ENCODE data around the gene FCRL5.

FCRL5 gene

GRCh38 chr1:157539568-157539967 lies 12.7 kb downstream of the FCRL5 start:
- Histone ChIP-seq H3K4me1 (ENCODE audit: control insufficient read depth, insufficient read depth, low read length, poor library complexity, severe bottlenecking) (no peaks in the 10 kb centered on the region), H3K9me3 (ENCODE audit: control insufficient read depth, low read length) (no peaks in the 10 kb centered on the region), H3K27ac (ENCODE audit: insufficient read depth, low read length, poor library complexity, severe bottlenecking) (no peak overlapping the region), H3K36me3 (ENCODE audit: control insufficient read depth, insufficient read depth, low read length) (no peaks in the 10 kb centered on the region), H3K4me3 (ENCODE audit: insufficient read depth, low read depth, low read length, poor library complexity, severe bottlenecking) (no peak overlapping the region), H3K27me3 (replicated peaks; ENCODE audit: control insufficient read depth, insufficient read depth, low read length, poor library complexity, severe bottlenecking) (no peaks in the 10 kb centered on the region)
- no peak for DNase-seq

GRCh38 chr1:157532569-157532968 lies 19.7 kb downstream of the FCRL5 start:
- no peaks in the 10 kb centered on the region for H3K9me3 ChIP-seq (ENCODE audit: control insufficient read depth, low read length)
- H3K27me3 ChIP-seq (replicated peaks; ENCODE audit: control insufficient read depth, insufficient read depth, low read length, poor library complexity, severe bottlenecking), result no peaks in the 10 kb centered on the region
- H3K4me1 ChIP-seq (ENCODE audit: control insufficient read depth, insufficient read depth, low read length, poor library complexity, severe bottlenecking), result no peaks in the 10 kb centered on the region
- no peak for DNase-seq
- H3K4me3 ChIP-seq (ENCODE audit: insufficient read depth, low read depth, low read length, poor library complexity, severe bottlenecking), result no peak overlapping the region
- H3K36me3 ChIP-seq (ENCODE audit: control insufficient read depth, insufficient read depth, low read length), result no peaks in the 10 kb centered on the region
- H3K27ac ChIP-seq (ENCODE audit: insufficient read depth, low read length, poor library complexity, severe bottlenecking), result no peak overlapping the region

- Histone ChIP-seq H3K36me3 (ENCODE audit: control insufficient read depth, insufficient read depth, low read length) (no peaks in the 10 kb centered on the region), H3K27ac (ENCODE audit: insufficient read depth, low read length, poor library complexity, severe bottlenecking) (no peak overlapping the region), H3K9me3 (ENCODE audit: control insufficient read depth, low read length) (no peaks in the 10 kb centered on the region), H3K4me1 (ENCODE audit: control insufficient read depth, insufficient read depth, low read length, poor library complexity, severe bottlenecking) (no peaks in the 10 kb centered on the region), H3K27me3 (replicated peaks; ENCODE audit: control insufficient read depth, insufficient read depth, low read length, poor library complexity, severe bottlenecking) (no peaks in the 10 kb centered on the region), H3K4me3 (ENCODE audit: insufficient read depth, low read depth, low read length, poor library complexity, severe bottlenecking) (no peak overlapping the region)
- no peak for DNase-seq
These were observed 28.4 kb downstream of the FCRL5 start for GRCh38 chr1:157523774-157524493.

- Histone ChIP-seq H3K4me3 (ENCODE audit: insufficient read depth, low read depth, low read length, poor library complexity, severe bottlenecking) (no peak overlapping the region), H3K36me3 (ENCODE audit: control insufficient read depth, insufficient read depth, low read length) (no peaks in the 10 kb centered on the region), H3K4me1 (ENCODE audit: control insufficient read depth, insufficient read depth, low read length, poor library complexity, severe bottlenecking) (no peaks in the 10 kb centered on the region), H3K9me3 (ENCODE audit: control insufficient read depth, low read length) (no peaks in the 10 kb centered on the region), H3K27ac (ENCODE audit: insufficient read depth, low read length, poor library complexity, severe bottlenecking) (no peak overlapping the region), H3K27me3 (replicated peaks; ENCODE audit: control insufficient read depth, insufficient read depth, low read length, poor library complexity, severe bottlenecking) (no peaks in the 10 kb centered on the region)
- no peak for DNase-seq
These were observed 31.3 kb downstream of the FCRL5 start for GRCh38 chr1:157521056-157521455.

GRCh38 chr1:157520386-157520935 lies 31.9 kb downstream of the FCRL5 start:
- H3K27me3 ChIP-seq (replicated peaks; ENCODE audit: control insufficient read depth, insufficient read depth, low read length, poor library complexity, severe bottlenecking), result no peaks in the 10 kb centered on the region
- H3K4me1 ChIP-seq (ENCODE audit: control insufficient read depth, insufficient read depth, low read length, poor library complexity, severe bottlenecking), result no peaks in the 10 kb centered on the region
- no peak for DNase-seq
- H3K27ac ChIP-seq (ENCODE audit: insufficient read depth, low read length, poor library complexity, severe bottlenecking), result no peak overlapping the region
- no peaks in the 10 kb centered on the region for H3K36me3 ChIP-seq (ENCODE audit: control insufficient read depth, insufficient read depth, low read length)
- no peak overlapping the region for H3K4me3 ChIP-seq (ENCODE audit: insufficient read depth, low read depth, low read length, poor library complexity, severe bottlenecking)
- H3K9me3 ChIP-seq (ENCODE audit: control insufficient read depth, low read length), result no peaks in the 10 kb centered on the region

GRCh38 chr1:157519451-157519850 lies 32.9 kb downstream of the FCRL5 start:
- Histone ChIP-seq H3K9me3 (ENCODE audit: control insufficient read depth, low read length) (no peaks in the 10 kb centered on the region), H3K27me3 (replicated peaks; ENCODE audit: control insufficient read depth, insufficient read depth, low read length, poor library complexity, severe bottlenecking) (no peaks in the 10 kb centered on the region), H3K4me3 (ENCODE audit: insufficient read depth, low read depth, low read length, poor library complexity, severe bottlenecking) (no peak overlapping the region), H3K36me3 (ENCODE audit: control insufficient read depth, insufficient read depth, low read length) (no peaks in the 10 kb centered on the region), H3K4me1 (ENCODE audit: control insufficient read depth, insufficient read depth, low read length, poor library complexity, severe bottlenecking) (no peaks in the 10 kb centered on the region), H3K27ac (ENCODE audit: insufficient read depth, low read length, poor library complexity, severe bottlenecking) (no peak overlapping the region)
- no peak for DNase-seq

- no peak for DNase-seq
- no peaks in the 10 kb centered on the region for H3K36me3 ChIP-seq (ENCODE audit: control insufficient read depth, insufficient read depth, low read length)
- H3K27ac ChIP-seq (ENCODE audit: insufficient read depth, low read length, poor library complexity, severe bottlenecking), result no peak overlapping the region
- no peaks in the 10 kb centered on the region for H3K9me3 ChIP-seq (ENCODE audit: control insufficient read depth, low read length)
- H3K4me1 ChIP-seq (ENCODE audit: control insufficient read depth, insufficient read depth, low read length, poor library complexity, severe bottlenecking), result no peaks in the 10 kb centered on the region
- H3K27me3 ChIP-seq (replicated peaks; ENCODE audit: control insufficient read depth, insufficient read depth, low read length, poor library complexity, severe bottlenecking), result no peaks in the 10 kb centered on the region
- no peak overlapping the region for H3K4me3 ChIP-seq (ENCODE audit: insufficient read depth, low read depth, low read length, poor library complexity, severe bottlenecking)
These were observed 35.3 kb downstream of the FCRL5 start for GRCh38 chr1:157517016-157517415.

GRCh38 chr1:157515709-157516108 lies 36.6 kb downstream of the FCRL5 start:
- no peak overlapping the region for H3K27ac ChIP-seq (ENCODE audit: insufficient read depth, low read length, poor library complexity, severe bottlenecking)
- no peaks in the 10 kb centered on the region for H3K4me1 ChIP-seq (ENCODE audit: control insufficient read depth, insufficient read depth, low read length, poor library complexity, severe bottlenecking)
- no peaks in the 10 kb centered on the region for H3K9me3 ChIP-seq (ENCODE audit: control insufficient read depth, low read length)
- H3K27me3 ChIP-seq (replicated peaks; ENCODE audit: control insufficient read depth, insufficient read depth, low read length, poor library complexity, severe bottlenecking), result no peaks in the 10 kb centered on the region
- no peaks in the 10 kb centered on the region for H3K36me3 ChIP-seq (ENCODE audit: control insufficient read depth, insufficient read depth, low read length)
- no peak overlapping the region for H3K4me3 ChIP-seq (ENCODE audit: insufficient read depth, low read depth, low read length, poor library complexity, severe bottlenecking)
- no peak for DNase-seq

- no peaks in the 10 kb centered on the region for H3K36me3 ChIP-seq (ENCODE audit: control insufficient read depth, insufficient read depth, low read length)
- DNase-seq, result no peak
These were observed 37.2 kb downstream of the FCRL5 start for GRCh38 chr1:157515141-157515540.

GRCh38 chr1:157512036-157512969 lies 40.0 kb downstream of the FCRL5 start:
- H3K27ac ChIP-seq (ENCODE audit: insufficient read depth, low read length, poor library complexity, severe bottlenecking), result no peak overlapping the region
- no peaks in the 10 kb centered on the region for H3K27me3 ChIP-seq (replicated peaks; ENCODE audit: control insufficient read depth, insufficient read depth, low read length, poor library complexity, severe bottlenecking)
- no peak for DNase-seq
- H3K9me3 ChIP-seq (ENCODE audit: control insufficient read depth, low read length), result no peaks in the 10 kb centered on the region
- H3K36me3 ChIP-seq (ENCODE audit: control insufficient read depth, insufficient read depth, low read length), result no peaks in the 10 kb centered on the region
- H3K4me3 ChIP-seq (ENCODE audit: insufficient read depth, low read depth, low read length, poor library complexity, severe bottlenecking), result no peak overlapping the region
- no peaks in the 10 kb centered on the region for H3K4me1 ChIP-seq (ENCODE audit: control insufficient read depth, insufficient read depth, low read length, poor library complexity, severe bottlenecking)

More at GRCh38 chr1:157515141-157515540, 37.2 kb downstream of the FCRL5 start:
- H3K4me1 ChIP-seq (ENCODE audit: control insufficient read depth, insufficient read depth, low read length, poor library complexity, severe bottlenecking), result no peaks in the 10 kb centered on the region
- H3K27ac ChIP-seq (ENCODE audit: insufficient read depth, low read length, poor library complexity, severe bottlenecking), result no peak overlapping the region
- H3K9me3 ChIP-seq (ENCODE audit: control insufficient read depth, low read length), result no peaks in the 10 kb centered on the region
- H3K27me3 ChIP-seq (replicated peaks; ENCODE audit: control insufficient read depth, insufficient read depth, low read length, poor library complexity, severe bottlenecking), result no peaks in the 10 kb centered on the region
- no peak overlapping the region for H3K4me3 ChIP-seq (ENCODE audit: insufficient read depth, low read depth, low read length, poor library complexity, severe bottlenecking)

All from effector memory CD4-positive, alpha-beta T cell (primary cell).